ENCODE results near the gene ZNF230. TPM values are rescaled to one million over a fixed set of nuclear protein-coding genes. Genes with fewer than 3 reads are reported as not detected.

ZNF230 gene
- total and polyA plus RNA-seq, 7 donors, result 0.25 to 1.8 (median 1.0) TPM

- no peak for TF ChIP-seq CTCF (IDR thresholded peaks at IDR 0.05)
- WGBS, 3 donors, result 74 to 83% (median 79%) methylated on average over 2 of the region's 2 CpGs
- H3K27me3 ChIP-seq (ENCODE audit: insufficient read depth in 3 of 3, low read length in 2 of 3), result peaks cover 2 to 8% (median 4%) of the 10 kb centered on the region in 3 donors
- no peaks in the 10 kb centered on the region for H3K4me1 ChIP-seq
- H3K36me3 ChIP-seq (ENCODE audit: insufficient read depth in 1 of 2, low read depth in 1 of 2), result no peaks in the 10 kb centered on the region
- DNase-seq, result no peak
- peaks cover 26% of the 10 kb centered on the region for H3K9me3 ChIP-seq
- no peak for ATAC-seq
- no peak overlapping the region for H3K27ac ChIP-seq
- H3K4me3 ChIP-seq, result no peak overlapping the region
- intact Hi-C loops (cut with DNase I), result no loop called here
Observed at GRCh38 chr19:44042147-44042546, 39.4 kb downstream of the ZNF230 start.

GRCh38 chr19:44050740-44051649 lies 48.2 kb downstream of the ZNF230 start:
- Histone ChIP-seq H3K27ac (peak overlapping the region; percentile 39), H3K9me3 (peaks cover 22% of the 10 kb centered on the region), H3K36me3 (ENCODE audit: insufficient read depth in 1 of 2, low read depth in 1 of 2) (peaks cover 3 to 13% of the 10 kb centered on the region in 2 donors), H3K4me1 (peaks cover 10% of the 10 kb centered on the region), H3K4me3 (peak overlapping the region; percentile 78), H3K27me3 (ENCODE audit: insufficient read depth in 3 of 3, low read length in 2 of 3) (peaks cover 0 to 12% (median 5%) of the 10 kb centered on the region in 3 donors)
- DNase-seq, result no peak
- intact Hi-C loops (cut with DNase I), result loop anchor here (5.0 to 10.0 kb wide), 6 partner anchors 49 to 306 kb away; partner anchors contain the start of genes ZNF112 (in 1 of the 2), ZNF225 (in 1 of the 2), ZNF230 (in 1 of the 2) and ZNF235 (in 1 of the 2)
- 12 to 15% (median 13%) methylated on average over 21 of the region's 21 CpGs for WGBS, 3 donors
- ATAC-seq, result peak in 1 of 4 donors; percentile 12
- TF ChIP-seq CTCF (IDR thresholded peaks at IDR 0.05), result no peak

GRCh38 chr19:44051650-44052402 lies 49.1 kb downstream of the ZNF230 start, which contains the start of gene ZNF223:
Gene ZNF223 (plus strand): TSS chr19:44052036. CDS start chr19:44055177, 3,141 bp downstream.
- peak within 1 kb of the TSS; percentile 78 for H3K4me3 ChIP-seq
- H3K9me3 ChIP-seq, result peaks cover 22% of the 10 kb centered on the region
- H3K27me3 ChIP-seq (ENCODE audit: insufficient read depth in 3 of 3, low read length in 2 of 3), result peaks cover 0 to 12% (median 5%) of the 10 kb centered on the region in 3 donors
- peak; percentile 94 to 96 for DNase-seq
- peak; percentile 100 for ATAC-seq
- WGBS, 3 donors, result 0 to 1% (median 1%) methylated on average over 38 of the region's 38 CpGs
- intact Hi-C loops (cut with DNase I), result loop anchor here (5.0 to 10.0 kb wide), 6 partner anchors 50 to 305 kb away; partner anchors contain the start of genes ZNF112 (in 1 of the 2), ZNF225 (in 1 of the 2), ZNF230 (in 1 of the 2) and ZNF235 (in 1 of the 2)
- TF ChIP-seq CTCF (IDR thresholded peaks at IDR 0.05), result no peak
- H3K27ac ChIP-seq, result peak within 1 kb of the TSS; percentile 72
- H3K4me1 ChIP-seq, result peaks cover 10% of the 10 kb centered on the region
- H3K36me3 ChIP-seq (ENCODE audit: insufficient read depth in 1 of 2, low read depth in 1 of 2), result peaks cover 3 to 15% of the 10 kb centered on the region in 2 donors

- Histone ChIP-seq H3K27me3 (ENCODE audit: insufficient read depth in 3 of 3, low read length in 2 of 3) (no peaks in the 10 kb centered on the region), H3K4me3 (no peak overlapping the region), H3K27ac (no peak overlapping the region), H3K36me3 (ENCODE audit: insufficient read depth in 1 of 2, low read depth in 1 of 2) (peaks cover 11 to 49% of the 10 kb centered on the region in 2 donors), H3K9me3 (peaks cover 17% of the 10 kb centered on the region), H3K4me1 (peaks cover 8% of the 10 kb centered on the region)
- TF ChIP-seq CTCF (IDR thresholded peaks at IDR 0.05), result no peak
- WGBS, 3 donors, result 92 to 98% (median 96%) methylated on average over 5 of the region's 5 CpGs
- no peak for ATAC-seq
- intact Hi-C loops (cut with DNase I), result loop anchor here (10.0 kb wide), 2 partner anchors 59 to 249 kb away; partner anchors contain the start of genes ZNF225 (in 1 of the 2) and ZNF235 (in 1 of the 2)
- no peak for DNase-seq
Observed at GRCh38 chr19:44055870-44056269, 53.1 kb downstream of the ZNF230 start.
